UCSD-AML1 (cell line): ENCODE results near the gene MGAT5B.

ENCODE experiments used
- DNase-seq: peaks from one replicate; lab custom pipeline; 2025; ENCODE audit not compliant: unreplicated experiment; lab: John Stamatoyannopoulos, UW

MGAT5B gene

DNA sequence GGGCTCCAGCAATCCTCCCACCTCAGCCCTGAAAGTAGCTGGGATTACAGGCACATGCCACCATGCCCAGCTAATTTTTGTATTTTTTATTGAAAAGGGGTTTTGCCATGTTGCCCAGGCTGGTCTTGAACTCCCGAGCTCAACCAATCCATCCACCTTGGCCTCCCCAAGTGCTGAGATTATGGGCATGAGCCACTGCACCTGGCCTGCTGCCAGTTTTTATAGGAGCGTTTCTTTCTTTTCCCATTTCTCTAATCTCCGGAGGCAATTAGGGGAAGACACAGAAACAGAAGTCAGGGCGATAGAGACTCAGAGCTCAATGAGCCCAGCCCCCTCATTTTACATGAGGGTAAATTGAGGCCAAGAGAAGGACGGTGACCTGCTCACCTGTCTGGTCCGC lies 10.4 kb downstream of the MGAT5B start:
- no peak for DNase-seq

DNA sequence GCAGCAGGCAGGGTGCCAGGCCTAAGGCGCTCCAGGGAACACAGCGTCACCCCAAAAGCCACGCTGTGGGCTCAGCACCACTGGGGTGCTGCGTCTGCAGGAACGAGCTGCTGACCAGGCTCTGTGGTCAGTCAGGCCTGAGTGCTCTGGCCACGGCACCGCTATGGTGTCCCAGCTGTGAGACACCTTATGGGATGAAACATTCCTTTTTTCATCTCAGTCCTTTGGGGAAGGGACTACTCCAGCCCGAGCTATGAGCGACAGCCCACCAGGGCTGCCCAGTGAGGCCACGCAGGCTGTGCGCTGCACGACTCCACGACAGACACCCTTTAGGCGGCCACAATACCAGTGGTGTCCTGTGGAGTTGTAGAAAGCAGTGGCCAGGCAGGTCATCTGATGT lies 11.1 kb downstream of the MGAT5B start:
- no peak for DNase-seq

DNA sequence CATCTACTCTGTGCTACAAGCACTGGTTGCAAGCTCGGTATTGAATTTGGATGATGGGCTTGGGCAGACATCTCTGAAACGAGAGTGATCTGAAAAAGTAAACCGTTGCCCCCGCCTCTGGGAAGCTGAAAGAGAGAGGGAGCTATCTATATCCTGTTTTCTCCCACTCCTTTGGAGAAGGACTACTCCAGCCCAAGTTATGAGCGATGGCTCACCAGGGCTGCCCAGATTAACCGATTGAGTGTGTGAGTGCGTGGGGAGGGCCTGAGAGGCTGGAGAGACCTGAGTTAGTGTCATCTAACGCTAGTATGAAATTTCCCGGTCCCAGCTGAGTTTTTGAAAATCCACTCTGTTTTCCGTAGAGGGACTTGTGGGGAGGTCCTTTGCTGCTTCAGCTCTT lies 11.5 kb downstream of the MGAT5B start:
- no peak for DNase-seq

DNA sequence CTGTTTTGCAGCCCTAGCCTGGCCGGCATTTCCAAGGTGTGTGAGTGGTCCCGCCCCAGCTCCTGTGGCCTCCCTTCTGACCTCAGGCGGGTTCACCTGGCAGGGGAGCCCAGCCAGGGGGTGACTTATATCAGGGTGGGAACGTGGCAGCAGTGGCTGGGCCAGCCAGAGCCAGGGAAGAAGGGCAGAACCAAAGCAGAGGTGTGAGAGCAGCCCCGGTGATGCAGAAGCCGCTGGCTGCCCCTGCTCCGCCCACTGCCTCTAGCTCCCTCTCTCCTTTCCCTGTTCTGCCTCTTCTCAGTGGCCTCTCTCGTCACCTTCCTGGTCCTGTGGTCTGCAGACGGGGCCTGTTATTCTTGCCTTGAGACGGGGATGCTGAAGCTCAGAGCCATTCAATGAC lies 12.1 kb downstream of the MGAT5B start:
- no peak for DNase-seq

DNA sequence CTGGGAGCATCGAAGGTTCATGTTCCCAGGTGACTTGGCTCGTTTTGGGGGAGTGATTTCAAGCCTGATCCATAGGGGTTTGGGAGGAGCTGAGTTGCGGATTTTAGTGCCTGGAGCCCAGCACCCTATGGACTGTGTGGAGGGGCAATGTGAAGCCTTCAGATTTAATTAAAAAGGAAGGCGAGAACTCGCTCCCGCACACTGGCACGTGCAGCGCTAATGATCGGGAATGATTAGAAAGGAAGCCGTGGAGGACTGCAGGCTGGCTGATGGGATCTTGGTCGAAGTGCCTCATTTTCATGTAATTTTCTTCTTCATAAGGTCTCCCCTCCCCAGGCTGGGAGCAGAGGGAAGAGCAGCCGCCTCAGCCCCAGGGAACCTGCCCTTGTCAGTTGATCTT lies 12.8 kb downstream of the MGAT5B start:
- no peak for DNase-seq

DNA sequence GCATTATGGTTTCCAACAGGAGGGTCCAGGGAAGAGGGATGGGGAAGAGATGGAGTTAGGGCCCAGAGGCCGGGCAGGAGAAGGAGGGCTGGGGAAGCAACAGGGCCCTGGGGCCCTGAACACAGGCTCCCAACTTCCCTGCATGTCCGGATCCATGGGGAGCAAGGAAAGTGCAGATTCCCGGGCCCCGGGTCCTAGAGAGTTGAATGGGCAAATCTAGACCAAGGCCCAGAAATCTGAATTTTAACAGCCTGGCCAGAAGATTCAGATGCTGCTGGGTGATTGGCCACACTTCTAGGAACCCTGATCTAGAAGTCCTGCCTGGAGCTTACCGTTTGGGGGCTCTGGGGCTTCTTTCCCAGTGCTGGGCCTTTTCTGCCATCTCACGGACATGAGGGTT lies 13.2 kb downstream of the MGAT5B start:
- DNase-seq, result no peak

DNA sequence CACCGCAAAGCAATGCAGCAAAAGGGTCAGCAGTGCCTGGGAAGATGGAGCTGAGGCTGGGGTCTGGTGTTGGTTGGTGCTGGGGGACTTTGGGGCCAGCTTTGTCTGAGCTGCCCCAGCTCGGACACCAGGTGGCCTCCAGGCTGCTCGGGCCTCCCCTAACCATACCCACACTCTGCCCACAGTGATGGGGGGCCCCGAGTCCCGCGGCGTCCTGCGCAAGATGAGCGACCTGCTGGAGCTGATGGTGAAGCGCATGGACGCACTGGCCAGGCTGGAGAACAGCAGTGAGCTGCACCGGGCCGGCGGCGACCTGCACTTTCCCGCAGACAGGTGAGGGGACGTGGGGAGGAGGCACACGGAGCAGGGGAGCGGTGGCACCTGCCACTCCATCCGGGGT lies 13.8 kb downstream of the MGAT5B start:
- DNase-seq, result no peak

DNA sequence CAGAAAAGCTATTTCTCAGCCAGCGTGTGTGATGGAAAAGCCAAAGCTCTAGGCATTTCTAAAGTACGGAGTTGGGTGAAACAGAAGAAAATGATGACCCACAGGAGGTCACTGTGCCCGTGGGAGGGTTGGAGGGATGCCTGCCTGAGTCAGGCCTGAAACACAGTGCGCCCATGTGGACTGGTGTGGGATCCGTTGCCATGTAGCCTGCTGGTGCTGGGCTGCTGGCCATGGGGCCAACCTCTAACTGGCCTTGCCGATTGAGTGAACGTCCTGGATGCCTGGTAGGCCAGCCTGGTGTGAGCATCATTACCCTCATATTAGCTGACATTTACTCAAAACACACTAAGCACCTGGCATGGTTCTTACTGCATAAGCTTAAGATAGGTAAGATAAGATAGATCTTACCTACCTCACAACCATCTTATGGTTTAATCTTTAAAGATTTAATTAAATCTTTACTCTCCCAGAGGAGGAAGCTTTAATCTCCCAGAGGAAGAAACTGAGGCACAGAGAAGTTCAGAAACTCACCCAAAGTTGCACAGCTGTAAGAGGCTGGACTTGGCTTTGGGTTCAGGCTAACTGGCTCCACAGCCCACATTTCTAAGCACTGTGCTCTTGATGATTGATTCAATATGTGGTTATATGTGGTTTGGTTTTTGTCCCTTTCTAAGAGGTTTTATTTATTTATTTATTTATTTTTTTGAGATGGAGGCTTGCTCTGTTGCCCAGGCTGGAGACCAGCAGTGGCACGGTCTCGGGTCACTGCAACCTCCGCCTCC lies 15.7 kb downstream of the MGAT5B start:
- DNase-seq, result no peak

DNA sequence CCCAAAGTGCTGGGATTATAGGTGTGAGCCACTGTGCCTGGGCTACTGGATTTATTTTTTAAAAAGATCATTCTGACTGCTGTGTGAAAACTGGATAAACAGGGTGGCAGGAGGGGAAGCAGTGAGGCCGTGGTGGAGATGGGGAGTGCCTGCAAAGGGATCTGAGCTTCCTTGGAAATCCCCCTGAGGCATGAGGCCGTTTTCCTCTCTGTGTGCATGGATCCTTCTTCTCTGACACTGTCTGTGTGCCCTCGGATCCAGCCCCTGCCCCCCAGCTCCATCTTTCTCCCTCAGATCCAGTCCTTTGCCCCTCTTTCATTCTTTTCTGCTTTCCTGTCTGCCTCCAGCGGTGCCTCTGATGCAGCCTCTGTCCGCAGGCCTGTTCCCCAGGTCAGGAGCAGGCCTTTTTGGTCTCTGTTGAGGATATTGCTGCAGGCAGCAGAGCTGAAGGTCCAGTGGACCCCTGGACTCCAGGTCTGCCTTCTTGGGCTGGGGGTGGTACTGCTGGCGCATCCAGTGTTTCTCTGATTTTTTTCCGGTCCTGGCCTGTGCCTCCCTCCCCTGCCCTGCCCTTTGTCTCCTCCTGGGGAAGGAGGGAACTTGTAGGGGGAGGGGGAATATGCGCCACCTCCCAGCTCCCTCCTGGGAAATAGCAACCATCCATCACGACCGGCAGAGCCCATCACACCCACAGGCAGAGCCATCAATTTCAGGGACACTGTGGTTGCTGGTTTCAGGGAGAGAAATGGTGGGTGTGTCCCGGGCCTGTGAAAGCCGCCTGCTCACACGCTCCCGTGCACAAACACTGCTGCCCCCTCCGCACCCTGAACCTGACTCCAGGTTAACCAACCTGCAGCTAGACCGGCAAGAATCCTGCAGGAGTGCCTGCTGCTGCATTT lies 17.0 kb downstream of the MGAT5B start:
- DNase-seq, result no peak

DNA sequence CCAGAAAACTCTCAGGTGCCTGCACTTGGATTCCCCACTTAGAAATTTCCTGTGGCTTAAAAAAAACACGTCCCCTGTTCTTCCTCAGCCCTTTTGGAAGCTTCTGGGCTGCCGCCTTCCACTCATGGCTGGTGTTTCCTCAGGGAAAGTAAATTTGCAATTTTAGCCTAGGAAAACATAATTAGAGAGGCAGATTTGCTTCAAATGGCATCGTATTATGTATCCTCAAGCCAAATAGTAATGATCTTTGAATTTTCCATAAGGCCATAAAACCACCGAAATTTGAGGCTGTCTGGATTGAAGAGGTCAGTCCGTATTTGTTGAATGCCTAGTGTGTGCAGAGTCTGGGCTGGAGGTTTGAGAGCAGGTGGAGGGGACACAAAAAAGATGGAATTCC lies 17.7 kb downstream of the MGAT5B start:
- DNase-seq, result no peak

DNA sequence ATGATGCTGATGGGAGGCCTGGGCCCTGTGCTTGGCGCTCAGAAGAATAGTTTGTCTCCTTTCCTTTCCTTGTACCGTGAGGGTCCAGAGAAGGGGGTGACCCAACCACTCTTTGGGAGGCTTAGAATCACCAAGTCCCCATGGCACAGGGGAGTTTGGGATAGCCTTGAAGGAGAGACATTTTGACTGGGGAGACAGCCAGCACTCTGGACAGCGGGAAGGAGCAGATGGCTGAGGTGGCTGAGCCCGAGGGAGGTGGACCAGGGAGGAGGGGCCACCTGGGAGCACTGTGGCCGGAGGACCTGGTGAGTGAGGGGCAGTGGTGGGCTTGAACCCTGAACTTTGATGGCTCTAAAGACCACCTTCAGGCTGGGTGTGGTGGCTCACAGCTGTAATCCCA lies 18.2 kb downstream of the MGAT5B start:
- no peak for DNase-seq

DNA sequence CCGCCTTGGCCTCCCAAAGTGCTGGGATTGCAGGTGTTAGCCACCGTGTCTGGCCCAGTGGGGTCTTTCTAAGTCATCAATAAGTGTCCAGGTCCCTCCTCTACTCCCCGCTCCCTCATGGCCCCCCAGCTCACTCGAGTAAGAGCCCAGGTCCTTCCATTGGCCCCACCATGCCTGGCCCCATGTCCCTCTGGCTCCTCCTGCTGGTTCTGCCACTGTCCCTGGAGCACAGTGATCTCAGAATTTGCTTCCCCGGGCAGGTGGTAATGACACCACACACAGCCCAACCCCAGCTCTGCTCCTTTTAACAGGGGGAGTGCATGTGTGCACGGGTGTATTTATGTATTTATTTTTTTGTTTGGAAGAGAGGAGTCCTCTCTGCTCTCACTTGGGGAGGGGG lies 19.6 kb downstream of the MGAT5B start:
- DNase-seq, result peak; percentile 24

DNA sequence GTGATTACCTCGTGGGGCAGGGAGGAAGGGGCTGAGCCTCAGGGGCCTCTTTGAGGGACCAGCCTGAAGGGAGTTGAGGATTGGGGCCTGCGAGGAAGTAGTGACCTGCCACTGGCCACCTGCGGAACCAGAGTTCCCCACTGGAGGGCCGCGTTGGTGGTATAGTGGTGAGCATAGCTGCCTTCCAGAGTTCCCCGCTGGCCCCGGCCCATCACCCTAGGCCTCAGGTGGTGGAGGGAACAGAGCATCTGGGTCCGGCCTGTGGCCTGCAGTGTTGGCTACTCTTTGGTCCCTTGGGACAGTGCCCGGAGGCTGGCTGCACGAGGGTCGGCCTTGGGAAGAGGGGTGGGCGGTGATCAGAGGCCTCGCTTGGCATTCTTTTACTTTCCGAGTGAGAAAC lies 20.5 kb downstream of the MGAT5B start:
- DNase-seq, result no peak

DNA sequence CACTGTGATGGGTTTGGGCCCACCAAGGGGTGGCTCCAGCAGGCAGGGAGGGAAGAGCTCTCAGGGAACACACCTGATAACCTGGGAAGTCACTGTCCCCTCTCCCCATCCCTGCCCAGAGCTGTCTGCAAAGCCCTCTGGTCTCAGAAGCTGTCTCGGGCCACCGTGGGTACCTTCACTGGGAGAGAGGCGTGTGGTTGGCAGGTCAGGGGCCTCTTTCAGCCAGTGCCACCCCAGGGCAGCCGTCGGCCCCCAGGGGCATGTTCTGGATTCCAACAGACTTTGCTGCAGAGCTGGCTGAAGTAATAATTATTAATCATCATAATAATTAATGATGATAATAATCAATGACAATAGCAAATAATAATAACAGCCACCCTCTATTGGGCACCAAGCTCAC lies 21.1 kb downstream of the MGAT5B start:
- no peak for DNase-seq

DNA sequence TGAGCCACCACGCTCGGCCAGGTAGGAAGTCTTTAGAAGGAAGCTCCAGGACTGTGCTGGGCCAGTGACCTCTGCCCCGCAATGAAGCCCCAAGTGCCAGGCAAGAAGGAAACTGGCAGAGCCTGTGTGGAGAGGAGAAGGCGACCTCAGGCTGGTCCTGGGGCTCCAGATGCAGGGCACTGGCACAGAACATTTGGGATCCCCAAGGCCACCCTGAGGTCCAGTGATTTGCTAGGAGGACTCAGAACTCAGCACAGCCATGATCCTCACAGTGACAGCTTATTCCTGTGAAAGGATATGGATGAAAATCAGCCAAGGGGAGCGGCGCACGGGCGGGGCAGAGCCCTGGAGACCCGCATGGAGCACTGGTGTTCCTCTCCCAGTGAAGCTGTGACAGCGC lies 24.1 kb downstream of the MGAT5B start:
- no peak for DNase-seq

DNA sequence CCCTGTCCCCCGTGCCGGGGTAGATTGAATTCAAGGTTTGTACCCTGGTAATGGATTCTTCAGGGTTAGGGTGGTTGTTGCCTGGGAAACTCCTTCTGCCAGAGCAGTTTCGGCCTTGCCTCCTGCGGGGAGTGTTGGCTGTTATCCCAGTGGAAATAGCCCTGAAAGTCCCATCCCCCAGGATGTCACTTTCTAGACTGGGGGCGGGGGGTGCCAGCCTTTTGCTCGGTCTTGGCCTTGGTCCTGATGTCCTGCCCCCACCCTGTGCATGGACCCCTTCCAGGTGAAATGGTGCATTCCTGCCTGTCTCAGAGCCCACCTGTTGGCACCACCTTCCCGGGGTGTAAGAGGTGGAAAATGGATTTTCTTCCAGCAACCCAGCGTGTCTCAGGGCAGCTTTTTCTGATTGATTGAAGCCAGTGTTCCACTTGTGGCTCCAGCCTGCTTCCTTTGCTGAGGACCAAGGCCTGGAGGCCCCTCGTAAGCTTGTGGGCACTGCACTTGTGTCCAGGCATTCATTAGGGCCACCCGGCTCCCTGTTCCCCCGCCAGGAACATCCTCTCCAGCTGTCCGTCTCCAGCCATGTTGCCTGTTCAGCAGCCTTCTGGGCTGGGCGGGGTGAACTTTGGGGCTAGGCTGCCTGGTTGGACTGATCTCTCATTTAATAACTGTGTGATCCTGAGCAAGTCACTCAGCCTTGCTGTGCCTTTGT lies 25.6 kb downstream of the MGAT5B start:
- DNase-seq, result no peak

DNA sequence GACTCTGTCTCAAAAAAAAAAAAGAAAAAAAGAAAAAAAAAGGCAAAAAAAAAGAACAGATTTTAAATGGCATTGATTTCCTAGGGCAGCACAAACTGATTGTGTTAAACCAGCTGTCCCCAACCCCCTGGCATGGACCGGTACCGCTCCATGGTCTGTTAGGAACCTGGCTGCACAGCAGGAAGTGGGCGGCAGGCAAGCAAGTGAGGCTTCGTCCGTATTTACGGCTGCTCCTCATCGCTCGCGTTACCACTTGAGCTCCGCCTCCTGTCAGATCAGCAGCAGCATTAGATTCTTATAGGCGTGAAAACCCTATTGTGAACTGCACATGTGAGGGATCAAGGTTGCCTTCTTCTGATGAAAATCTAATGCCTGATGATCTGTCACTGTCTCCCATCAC lies 26.6 kb downstream of the MGAT5B start:
- no peak for DNase-seq

DNA sequence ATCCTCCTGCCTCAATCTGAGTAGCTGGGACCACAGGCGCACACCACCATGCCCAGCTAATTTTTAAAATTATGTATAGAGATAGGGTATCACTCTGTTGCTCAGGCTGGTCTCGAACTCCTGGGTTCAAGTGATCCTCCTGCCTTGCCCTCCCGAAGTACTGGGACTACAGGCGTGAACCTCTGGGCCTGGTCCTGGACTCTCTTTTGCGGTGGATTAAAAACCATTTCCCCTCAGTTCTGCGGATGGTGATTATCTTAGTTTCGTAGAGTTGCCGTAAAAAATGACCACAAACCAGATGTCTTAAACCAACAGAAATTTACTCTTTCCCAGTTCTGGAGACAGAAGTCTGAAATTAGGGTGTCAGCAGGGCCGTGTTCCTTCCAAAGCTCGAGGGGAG lies 28.8 kb downstream of the MGAT5B start:
- DNase-seq, result no peak

DNA sequence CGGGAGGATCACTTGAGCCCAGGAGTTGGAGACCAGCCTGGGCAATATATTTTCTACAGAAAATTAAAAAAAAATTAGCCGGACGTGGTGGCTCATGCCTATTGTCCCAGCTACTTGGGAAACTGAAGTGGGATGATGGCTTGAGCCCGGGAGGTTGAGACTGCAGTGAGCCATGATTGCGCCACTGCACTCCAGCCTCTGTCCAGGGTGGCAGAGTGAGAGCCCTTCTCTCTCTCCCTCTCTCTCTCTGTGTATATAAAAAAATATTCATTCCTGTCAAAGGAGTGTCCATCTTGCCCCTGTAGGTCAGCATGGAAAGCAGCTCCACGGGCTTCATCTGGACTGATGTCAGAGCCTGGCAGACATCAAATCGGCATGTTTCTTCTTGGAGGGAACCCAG lies 31.2 kb downstream of the MGAT5B start:
- no peak for DNase-seq

DNA sequence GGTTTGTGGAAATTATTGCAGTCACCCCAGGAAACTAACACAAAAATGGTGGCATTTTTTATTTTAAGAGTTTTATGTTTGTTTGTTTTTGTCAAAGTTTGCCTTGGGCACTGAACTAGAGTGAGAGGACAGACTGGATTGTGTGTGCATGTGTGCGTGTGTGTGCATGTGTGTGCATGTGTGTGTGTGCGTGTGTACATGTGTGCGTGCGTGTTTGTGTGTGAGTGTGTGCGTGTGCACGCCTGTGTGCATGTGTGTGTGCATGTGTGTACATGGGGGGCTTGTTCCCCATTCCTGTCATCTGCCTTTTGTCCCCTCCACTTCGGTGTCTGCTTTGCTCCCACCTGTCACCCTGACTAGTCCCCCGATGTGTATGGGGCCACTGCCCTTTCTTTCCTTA lies 32.5 kb downstream of the MGAT5B start:
- no peak for DNase-seq

DNA sequence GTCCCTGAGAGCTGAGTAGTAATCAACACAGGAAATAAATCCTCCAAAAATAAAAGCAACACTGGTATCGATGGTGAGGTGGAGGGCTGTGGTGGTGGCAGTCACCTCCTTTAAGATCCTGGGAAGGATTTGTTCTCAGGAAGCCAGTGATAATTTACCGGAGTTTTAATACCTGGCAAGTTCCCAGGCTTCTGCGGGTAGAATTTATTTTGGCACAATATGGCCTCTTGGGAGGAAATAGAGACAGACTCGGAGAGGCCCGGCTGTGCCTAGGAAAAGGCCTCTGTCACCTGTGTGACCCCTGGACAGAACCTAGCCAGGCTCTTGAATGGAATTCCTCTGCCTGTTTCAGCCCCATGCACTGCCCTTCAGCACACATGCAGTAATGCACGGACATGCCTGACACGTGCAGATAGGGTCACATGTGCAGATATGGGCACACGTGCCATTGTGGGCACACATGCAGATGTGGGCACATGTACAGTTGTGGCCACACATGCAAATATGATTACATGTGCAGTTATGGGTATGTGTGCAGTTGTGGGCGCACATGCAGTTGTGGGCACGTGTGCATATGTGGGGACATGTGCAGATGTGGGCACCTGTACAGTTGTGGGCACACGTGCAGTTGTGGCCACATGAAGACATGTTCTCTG lies 33.5 kb downstream of the MGAT5B start:
- no peak for DNase-seq
